Stimulated activated CD8-positive, alpha-beta memory T cell treated with anti-CD3 and anti-CD28 coated beads, Interleukin-7, amount 100 ng/mL, for 1 hour (primary cell): ENCODE data around the gene HOXC13.

Experiments
- DNase-seq, 2 donors: peaks; one replicate each; pipeline ENCODE4 v3.0.0-alpha.2; 2020; ENCODE audit warnings: low read depth in 2 of 2

Gene HOXC13

DNA sequence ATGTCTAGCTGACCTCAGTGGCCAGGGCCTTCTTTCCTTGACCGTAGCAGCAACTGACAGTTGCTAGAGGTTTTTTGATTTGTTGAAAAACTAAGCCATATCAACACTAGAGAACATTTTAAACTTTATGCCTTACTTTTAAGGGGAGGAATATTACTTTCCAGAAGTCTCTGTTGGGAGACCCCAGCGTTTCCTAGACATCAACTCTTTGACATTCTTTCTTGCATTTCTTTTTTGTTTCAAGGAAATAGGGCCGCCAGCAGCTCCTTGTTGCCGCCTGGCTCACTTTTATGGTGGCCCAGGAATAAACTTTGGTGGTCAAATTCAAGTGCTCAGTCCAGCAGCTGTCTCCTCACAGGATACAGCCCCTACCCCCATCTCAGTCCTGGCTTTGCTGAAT lies 31.8 kb downstream of the HOXC13 start:
- no peak for DNase-seq

DNA sequence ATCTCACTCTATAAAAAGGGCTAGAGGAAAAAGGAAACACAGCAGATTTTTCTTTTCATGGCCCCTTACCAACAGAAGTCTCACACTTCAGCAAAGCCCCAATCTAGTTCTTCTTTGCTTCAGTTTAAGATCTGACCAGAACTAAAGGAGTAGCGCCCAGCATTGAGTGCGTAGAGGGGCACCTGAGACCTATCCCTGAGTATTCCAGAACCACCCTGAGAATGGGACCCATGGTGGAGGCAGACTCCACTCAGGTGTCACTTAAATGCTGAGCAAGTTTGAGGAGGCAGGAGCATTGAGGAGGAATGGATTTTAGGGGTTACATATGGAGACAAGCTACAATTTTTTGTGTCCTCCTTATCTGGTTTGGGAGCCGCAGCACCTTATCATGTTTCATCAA lies 32.5 kb downstream of the HOXC13 start:
- no peak for DNase-seq

DNA sequence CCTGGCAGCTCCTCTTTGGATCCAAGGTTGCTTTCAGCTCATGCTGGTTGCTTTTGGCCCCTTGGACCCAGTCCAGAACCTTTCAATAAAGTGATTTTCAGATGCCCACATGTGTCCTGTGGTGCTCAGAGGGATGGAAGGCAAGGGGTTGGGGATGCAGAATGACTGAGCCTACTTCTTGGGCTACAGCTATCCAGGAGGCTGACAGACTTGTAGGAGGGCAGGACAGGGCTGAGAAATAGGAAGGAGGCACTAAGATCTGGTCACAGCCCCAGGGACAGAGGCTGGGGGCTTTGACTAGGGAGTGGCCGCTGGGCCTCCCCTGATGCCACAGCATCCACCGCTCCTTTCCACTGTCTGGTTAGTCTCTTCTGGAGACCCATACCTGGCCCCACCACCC lies 33.1 kb downstream of the HOXC13 start:
- no peak for DNase-seq

DNA sequence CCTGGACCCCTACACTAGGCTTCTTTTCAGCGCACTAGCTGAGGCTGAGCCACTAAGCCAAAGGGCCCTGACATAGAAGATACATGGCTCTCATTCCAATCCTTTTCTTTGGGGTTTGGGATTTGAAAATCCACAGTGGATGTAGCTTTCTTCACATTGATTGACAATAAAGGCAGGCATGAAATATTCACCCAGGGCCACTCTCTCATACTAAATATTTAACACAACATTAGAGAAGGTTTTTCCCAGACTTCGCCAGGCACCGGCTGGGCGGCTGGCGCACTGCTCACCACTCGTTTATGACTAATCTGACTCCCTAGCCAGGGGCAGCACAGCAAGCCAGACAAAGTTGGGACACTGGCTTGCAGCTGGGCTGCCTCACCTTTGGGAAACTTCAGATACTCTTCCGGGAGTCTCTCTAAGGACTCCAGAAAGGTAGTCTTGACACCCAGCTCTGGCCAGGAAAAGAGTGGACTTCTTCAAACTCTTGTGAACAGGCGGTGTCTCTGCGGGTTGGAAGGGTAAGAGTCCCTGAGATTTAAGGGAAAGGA lies 33.6 kb downstream of the HOXC13 start:
- no peak for DNase-seq

DNA sequence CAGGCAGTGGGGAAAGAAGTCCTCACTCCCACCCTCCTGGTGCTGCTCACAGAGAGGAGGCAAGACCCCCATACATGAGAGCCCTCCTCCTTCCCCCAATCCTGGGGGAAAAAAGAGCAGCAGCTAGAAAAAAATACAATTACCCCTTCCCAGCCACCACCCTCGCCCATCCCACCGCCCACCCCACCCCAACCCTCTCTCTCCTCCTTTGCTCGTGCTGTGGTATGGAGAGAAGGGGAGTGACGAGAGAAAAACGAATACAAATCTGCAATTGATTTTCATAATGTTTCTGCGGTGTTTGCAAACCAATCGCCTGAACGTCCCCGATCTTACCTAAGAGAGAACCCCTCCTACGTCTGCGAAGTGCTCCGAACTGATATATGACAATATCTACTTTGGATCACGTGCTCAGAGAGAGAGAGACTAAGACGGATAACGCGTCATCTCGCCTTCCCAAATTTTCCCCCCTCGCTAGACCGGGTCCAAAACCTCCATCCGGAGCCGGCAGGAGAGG lies 34.1 kb downstream of the HOXC13 start, which contains the start of gene HOXC11:
Gene HOXC11 (plus strand): TSS at position 405 of the 514 bp plus-strand sequence. CDS start 116 bp downstream, outside the sequence.
- no peak for DNase-seq

DNA sequence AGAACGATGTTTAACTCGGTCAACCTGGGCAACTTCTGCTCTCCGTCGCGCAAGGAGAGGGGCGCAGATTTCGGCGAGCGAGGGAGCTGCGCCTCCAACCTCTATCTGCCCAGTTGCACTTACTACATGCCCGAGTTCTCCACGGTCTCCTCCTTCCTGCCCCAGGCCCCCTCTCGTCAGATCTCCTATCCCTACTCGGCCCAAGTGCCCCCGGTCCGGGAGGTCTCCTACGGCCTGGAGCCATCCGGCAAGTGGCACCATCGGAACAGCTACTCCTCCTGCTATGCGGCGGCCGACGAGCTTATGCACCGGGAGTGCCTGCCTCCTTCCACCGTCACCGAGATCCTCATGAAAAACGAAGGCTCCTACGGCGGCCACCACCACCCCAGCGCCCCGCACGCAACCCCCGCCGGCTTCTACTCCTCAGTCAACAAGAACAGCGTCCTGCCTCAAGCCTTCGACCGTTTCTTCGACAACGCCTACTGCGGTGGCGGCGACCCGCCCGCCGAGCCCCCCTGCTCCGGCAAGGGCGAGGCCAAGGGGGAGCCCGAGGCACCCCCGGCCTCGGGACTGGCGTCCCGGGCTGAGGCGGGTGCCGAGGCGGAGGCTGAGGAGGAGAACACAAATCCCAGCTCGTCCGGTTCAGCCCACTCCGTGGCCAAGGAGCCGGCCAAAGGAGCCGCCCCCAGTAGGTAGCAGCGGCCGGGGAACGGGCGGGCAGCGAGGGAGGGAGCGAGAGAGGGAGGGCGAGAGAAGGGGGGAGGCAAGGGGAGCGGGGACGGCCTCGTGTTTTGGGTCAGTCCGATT lies 34.8 kb downstream of the HOXC13 start:
- DNase-seq, result no peak

DNA sequence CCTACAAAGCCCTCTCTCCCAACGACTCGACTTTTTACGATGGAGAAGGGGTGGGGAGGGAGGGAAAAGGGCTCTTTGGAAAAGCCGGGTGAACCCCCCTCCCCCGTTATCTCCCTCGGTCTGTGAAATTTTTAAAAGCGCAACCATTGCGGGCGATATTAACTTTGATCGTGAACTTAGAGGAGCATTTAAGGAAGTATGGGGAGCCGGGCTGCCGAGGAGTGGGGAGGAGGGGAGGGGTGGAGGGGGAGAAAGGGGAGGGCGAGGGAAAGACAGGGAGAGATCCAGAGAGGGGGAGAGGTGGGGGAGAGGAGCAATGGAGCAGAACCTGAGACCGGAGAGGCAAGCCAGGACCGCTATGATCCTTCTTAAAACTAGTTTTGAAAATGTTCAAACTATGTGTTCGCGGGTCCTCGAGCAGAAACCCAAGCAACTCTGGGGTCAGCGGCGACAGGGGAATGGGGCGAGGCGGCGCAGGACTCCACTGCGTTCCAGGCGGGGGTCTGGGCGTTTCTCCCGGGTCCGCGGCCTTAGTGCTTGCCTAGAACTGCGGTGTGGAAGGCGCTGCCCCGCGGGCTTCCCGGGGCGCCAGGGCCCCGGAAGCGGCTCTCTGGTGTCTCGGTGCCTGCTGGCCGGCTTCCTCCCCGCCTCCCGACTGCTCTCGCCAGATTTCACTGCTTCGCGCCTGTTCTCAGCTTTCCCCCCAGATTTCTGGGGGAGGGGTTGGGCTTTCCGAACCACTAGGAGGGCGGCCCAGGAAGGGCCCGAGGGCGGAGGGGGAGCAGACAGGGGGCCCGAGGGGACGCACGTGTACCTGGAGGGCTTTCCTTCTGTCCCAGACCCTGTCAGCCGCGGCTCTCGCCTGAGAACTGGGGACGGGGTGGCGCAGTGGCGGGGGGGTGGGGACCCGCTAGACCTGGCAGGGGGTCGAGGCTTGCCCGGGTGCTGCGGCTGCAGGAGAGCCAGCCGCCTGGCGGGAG lies 35.7 kb downstream of the HOXC13 start, which contains the start of gene HOTAIR:
Gene HOTAIR (minus strand): TSS at position 871 of the 980 bp plus-strand sequence.
- DNase-seq, result no peak

DNA sequence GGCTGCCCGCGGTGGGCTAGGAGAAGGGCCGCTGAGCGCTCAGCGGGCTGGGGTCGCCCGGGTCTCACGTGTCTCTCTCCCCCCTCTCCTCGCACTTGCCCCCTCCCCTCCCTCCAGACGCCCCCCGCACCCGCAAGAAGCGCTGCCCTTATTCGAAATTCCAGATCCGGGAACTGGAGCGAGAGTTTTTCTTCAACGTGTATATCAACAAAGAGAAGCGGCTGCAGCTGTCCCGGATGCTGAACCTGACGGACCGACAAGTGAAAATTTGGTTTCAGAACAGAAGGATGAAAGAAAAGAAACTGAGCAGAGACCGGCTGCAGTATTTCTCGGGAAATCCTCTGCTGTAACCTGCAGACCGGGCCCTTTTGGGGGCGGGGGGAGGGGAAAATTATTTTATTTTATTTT lies 36.4 kb downstream of the HOXC13 start:
- DNase-seq, result no peak

DNA sequence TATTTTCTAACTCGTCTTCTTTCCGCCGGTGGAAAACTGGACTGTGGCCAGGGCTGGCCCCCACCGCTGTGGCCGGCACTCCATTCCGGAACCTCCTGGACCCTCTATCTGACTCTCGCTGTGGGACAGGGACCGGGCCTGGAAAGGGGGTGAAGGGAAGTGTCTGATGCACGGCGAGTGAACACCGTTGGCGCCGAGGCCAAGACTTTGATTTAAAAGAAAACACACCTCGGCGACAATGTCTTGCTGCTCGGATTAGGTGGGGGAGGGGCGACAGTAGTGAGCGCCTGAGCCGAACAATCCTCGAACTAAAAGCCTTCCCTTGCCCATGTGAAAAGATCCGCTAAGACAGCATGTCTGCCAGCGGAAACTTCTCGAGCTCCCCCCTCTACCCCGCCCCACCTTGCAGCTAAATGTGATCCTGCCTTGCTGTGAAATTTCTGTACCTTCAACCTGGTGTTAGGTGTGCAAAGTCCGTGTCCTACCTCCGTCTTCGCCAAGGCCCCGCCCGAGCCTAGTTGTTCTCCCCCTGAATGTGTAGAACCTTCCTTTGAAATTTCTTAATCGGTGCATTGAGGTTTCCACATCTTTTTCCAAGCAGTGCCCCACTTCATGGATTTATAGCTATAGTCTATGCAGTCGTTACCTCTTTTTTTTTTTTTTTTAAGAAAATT lies 37.0 kb downstream of the HOXC13 start:
- DNase-seq, result no peak

DNA sequence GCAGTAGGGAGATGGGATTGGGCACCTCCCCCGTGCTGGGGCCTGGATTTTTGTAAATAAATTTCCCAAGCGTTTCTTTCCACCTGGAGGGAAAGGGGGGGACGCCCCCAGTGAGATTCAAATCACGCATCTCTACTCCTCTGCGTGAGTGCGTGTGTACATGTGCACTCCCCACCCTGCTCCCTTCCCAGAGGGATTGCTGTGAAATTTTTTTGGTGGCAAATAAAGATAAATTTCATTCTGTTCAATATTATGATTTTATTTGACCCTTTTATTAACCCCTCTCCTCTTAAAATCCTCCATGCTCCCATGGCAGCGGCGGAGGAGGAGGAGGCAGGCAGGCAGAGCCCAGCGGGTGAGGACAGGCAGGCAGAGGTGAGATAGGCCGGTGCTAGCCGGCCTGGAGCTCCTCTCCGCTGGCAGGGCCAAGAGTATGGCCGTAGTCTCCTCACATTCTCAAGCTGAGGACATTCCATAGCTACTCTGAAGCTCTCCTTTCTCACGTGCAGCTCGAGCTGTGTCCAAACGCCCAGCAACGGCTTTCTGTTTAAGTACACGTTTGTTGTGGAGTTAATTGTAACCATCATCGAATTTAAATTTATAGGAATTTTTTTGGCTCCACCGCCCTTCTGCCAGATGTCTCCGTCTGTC lies 37.7 kb downstream of the HOXC13 start:
- no peak for DNase-seq

DNA sequence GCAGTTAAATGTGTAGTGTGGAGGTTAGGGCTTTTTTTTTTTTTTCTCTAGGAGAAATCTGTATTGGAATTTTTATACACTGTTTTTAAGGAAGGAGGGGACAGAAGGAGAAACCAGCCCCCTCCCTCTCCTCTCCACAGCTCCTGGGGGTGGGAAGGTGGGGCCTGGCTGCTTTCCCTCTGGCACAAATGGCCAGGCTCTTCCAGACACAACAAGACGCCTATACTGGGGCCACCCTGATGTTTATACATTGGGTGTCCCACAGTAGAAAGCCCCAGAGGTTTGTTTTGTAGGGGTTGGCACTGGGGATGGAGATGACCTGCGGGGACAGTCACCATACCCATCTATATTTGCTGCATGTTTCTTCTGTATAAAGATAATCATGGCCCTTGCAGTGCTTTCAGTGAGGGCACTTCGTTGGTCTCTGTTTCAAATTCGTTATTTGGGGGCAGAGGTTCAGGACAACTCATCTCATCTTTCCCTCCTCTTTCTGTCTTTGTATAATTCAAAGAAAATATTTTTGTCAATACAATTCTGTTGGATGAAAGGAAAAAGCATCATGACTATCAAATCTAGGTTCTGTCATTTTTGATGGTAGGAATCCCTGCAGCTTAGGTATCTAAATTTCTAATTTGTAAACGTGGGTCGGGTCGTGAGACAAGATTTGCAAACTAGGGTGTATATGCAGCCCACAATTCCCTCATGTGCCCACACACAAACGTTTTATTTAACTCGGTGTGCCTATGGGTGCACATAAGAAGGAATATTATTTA lies 38.4 kb downstream of the HOXC13 start:
- no peak for DNase-seq

DNA sequence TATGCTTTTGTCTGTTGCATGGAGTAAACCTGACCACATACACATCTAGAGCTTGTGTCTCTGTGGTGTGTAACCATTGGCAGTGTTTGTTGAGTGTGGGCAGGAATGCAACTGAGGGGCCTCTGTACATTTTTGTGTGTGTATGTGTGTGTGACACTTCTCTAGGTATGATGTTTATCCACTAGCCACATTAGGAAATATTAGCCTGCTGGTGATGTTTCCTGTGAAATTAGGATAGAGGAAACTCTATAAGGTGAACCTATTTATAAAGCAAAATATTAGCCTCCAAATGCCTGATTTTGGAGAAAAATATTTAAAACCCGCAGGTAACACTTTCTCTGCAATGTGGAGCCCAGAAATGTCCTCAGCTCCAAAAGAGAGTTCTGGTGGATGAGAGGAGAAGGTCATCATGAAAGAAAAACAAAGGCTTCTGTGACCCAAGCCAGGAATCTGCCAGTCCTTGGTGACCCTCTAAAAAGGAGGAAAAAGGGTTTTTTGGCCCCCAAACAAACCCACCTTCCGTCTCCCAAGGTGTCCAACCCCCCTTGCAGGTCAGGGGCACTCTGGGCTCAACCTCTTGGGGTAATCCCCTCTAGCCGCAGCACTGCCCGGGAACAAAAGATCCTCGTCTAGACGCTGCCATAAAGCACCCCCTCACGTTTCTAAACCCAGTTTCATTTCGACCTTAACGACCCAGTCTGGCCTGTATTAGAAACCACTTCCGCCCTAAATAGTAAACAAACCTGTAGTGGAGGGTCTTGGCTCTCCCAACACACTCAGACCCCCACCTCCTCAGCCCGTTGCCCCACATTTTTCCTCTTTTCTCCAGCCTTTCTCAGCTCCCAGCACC lies 39.2 kb downstream of the HOXC13 start:
- no peak for DNase-seq

DNA sequence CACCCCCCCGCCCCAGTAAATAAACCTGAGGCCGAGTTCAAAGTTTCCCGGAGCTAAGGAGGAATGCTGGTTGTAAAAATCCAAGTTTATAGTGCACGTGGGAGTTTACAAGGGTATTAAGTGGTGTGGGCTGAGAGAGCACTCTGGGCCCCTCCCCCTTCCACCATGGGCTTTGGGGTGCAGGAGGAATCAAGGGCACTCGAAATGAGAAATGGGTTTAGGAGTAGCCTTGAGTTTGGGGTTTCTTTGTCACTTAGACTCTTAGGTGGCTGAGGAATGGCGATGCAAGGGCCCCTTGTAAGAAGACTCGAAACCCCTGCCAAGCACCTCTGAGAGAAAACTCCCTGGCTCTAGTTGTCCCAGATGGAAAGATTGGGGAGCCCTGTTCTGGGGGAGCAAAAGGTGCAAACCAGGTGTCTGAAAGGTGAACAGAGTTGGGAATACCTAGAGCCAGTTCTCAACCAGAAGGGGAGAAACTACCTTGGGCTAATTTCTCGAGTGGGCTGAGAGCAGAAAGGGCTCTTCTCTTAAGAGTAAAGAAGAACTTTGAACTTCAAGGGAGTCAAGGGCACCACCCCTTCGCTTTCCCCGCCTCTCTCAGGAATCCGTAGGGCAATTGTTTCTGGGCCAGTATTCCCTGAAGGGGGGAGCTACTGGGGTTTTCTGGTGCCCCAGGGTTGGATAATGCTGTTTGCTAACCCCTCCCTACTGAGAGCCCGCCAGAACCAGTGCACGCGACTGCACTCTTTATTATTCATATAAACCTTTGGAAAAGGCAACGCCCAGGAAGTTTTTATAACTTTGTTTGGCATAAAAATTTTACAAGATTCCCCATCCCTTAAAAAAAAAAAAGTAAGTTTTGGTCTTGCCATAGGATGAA lies 40.1 kb downstream of the HOXC13 start:
- DNase-seq, result no peak

DNA sequence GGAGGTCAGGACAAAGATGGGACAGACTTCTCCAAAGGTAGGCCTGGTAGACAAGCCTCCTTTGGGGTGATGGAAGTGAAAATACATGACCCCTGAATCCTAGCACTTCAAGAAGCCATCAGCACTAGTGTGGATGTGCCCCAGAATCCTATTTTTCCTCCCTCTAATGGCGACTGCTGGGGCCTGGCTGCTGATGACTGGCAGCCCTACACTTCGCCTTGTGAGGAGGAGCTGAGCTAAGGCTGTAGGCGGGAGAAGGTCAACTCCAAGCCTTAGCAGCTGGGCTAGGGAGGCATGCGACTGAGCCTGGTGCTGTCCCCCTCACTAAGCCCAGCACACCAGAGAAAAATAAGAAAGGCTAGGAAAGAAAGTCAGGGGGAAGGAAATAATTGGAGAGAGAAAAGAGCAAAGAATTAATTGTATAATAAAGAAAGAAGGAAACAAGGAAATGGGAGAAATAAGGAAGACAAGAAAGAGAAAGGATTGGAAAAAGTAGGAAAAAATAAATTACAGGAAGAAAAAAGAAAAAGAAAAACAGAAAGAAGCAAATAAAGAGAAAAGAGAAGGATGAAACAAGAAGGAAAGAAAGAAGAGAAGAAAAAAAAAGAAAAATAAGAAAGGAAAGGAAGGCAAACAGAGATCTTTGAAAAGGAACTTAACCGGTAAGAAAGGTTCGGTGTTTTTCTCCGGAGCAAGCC lies 41.6 kb downstream of the HOXC13 start:
- no peak for DNase-seq

DNA sequence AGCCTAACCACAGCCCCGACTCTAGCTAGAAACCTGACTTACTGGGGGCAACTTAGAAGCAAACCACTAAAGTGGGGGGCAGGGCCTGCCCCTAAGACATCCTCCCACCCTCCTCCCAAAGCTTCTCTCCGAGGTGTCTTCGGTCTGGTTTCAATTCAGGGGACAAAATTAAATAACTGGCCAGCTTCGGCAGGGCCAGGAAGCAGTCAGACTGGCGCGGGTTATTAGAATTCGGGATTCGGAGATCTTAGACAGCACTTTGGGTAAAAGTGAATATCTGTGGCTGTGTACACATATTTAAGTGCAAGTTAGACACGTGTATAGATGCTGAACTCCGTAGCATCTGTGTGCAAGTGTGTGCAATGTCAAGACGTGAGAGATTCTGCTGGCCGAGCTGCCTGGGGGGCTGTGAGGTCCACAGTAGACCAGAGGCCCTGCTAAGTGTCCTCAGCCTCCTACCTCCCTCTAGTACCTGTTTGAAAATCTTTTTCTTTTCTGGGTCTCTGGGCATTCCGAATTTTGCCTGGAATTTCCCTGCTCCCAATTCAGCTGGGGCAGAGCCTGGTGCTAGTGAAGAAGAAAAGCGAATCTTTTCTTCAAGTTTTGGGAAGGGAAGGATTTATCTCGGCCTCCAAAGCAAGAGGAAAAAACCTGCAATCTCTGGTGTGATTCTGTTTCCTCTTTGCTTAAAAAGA lies 42.3 kb downstream of the HOXC13 start:
- no peak for DNase-seq

DNA sequence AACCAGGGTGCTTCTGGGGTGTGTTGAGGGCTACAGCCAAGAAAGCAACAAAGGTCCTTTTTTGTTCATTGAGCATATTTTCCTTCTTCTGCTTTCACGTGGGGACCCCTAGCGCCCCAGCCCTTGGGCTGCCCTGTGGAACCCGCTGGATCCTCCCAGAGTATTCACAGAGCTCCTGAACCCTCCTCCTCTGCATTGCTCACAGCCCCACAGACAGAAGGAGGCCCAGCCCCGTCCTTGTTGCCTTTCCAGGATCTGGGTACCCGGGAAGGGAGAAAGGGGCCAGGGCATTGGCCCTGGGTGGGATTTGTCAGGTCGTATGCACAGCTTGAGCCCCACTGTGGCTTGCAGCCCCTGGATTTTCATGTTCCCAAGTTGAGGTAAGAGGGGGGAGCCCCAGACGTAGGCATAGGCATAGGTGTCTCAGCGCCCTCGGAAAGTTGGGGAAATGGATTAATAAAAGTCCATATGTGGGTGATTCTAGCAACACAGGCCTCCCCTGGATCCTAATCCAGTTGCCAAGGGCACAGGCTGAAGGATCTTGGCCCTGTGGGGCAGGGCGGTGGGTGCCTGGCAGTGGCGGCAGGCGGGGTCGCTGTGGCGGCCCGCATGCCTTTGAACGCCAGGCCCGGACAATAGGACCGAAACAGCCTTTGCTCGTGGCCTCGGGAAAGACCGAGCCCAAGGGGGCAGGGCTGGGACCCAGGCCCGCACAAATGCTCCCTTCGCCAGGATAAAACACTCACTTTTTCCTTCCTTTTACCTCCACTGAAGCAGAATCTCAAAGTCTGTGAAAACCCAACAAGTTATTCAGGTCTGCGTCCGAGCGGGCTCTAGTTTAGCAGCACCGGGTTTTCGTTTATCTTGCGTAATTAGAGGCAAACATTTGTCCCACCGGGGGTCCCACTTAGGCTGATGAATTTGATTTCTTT lies 43.3 kb downstream of the HOXC13 start:
- no peak for DNase-seq
